GM12892 (cell line): ENCODE data around the gene CPED1.

Source experiments
- POLR2A ChIP-seq: IDR thresholded peaks from 2 replicates; pipeline ENCODE4 v1.6.1; 2011; ENCODE audit warnings: low read depth, low read length, control low read depth
- POLR2AphosphoS5 ChIP-seq: IDR thresholded peaks from 2 replicates; pipeline ENCODE4 v1.6.1; 2011; ENCODE audit warnings: low read depth, low read length, control low read depth

GRCh38 chr7:121178869-121179497 is 190.5 kb downstream of the CPED1 start:
- TF ChIP-seq POLR2AphosphoS5 (no peak), POLR2A (no peak)
